AG09309 (cell line): ENCODE results near the gene TMEM134.
"Not testable (repeated sequence)": the region's sequence is repeated elsewhere in the genome, so short reads cannot be mapped to it uniquely, and the experiment has no call there.

Experiments used
- DNase-seq: peaks from one replicate; pipeline ENCODE4 v3.0.0-alpha.2; 2010; ENCODE audit warnings: low read depth
- H3K4me3 ChIP-seq: 2 replicates; pipeline ENCODE4 v1.5.1; 2011; ENCODE audit warnings: mild to moderate bottlenecking, low read depth, low read length, moderate library complexity; ENCODE audit not compliant: control insufficient read depth
- TF ChIP-seq, protein P1 (sequence below): IDR thresholded peaks from 2 replicates; pipeline ENCODE4 v1.5.1; 2011; ENCODE audit warnings: mild to moderate bottlenecking, low read depth, low read length, inconsistent platforms; ENCODE audit not compliant: insufficient read depth, control insufficient read depth; ENCODE audit errors: missing control alignments

The TMEM134 gene

DNA sequence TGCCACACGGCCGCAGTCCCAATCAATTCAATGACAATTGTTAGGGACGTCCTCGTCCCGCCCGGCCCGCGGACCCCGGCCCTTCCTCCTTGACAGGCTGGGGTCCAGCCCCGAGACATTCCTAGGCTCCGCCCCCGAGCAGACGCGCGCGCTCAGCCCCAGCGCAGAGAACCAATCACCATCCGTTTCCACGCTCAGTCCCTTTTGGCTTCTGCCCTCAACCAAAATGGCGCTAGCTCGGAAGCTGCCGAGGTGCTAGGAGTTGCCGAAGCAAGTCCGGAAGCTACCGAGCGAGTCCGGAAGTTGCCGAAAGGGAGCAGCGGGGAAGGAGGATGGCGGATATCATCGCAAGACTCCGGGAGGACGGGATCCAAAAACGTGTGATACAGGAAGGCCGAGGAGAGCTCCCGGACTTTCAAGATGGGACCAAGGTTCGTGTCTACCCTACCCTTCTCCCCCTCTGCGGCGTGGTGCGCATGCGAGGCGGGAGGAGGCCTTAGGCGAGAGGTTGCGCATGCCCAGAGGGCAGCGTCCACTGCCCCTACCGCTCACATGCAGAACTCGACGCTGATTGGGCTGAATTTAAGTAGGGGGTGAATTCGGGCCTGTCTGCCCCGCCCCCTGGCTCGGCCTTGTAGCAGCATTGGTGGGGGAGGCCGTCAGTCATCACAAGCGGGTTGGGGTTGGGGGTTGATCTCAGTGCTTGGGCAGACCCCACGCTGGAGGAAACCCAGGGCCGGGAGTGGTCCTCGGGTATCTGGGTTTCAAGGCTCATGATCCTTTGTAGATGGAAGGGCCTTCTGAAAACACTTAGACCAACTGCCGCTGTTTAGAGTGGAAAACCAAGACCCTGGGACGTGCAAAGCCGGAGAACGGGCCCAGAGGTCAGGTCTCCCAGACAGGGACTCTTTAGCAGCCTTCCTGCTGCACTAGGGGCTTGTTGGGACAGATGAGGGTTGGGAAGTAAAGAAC, 14.1 kb upstream of the TMEM134 start, which contains the start of gene AIP:
Gene AIP (plus strand): TSS at position 200 of the 972 bp plus-strand sequence. CDS start 133 bp downstream, at position 333.
- peak; percentile 87 for DNase-seq
- TF ChIP-seq, protein P1, sequence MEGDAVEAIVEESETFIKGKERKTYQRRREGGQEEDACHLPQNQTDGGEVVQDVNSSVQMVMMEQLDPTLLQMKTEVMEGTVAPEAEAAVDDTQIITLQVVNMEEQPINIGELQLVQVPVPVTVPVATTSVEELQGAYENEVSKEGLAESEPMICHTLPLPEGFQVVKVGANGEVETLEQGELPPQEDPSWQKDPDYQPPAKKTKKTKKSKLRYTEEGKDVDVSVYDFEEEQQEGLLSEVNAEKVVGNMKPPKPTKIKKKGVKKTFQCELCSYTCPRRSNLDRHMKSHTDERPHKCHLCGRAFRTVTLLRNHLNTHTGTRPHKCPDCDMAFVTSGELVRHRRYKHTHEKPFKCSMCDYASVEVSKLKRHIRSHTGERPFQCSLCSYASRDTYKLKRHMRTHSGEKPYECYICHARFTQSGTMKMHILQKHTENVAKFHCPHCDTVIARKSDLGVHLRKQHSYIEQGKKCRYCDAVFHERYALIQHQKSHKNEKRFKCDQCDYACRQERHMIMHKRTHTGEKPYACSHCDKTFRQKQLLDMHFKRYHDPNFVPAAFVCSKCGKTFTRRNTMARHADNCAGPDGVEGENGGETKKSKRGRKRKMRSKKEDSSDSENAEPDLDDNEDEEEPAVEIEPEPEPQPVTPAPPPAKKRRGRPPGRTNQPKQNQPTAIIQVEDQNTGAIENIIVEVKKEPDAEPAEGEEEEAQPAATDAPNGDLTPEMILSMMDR, result peak; percentile 8
- peak within 1 kb of the TSS; percentile 66 for H3K4me3 ChIP-seq

DNA sequence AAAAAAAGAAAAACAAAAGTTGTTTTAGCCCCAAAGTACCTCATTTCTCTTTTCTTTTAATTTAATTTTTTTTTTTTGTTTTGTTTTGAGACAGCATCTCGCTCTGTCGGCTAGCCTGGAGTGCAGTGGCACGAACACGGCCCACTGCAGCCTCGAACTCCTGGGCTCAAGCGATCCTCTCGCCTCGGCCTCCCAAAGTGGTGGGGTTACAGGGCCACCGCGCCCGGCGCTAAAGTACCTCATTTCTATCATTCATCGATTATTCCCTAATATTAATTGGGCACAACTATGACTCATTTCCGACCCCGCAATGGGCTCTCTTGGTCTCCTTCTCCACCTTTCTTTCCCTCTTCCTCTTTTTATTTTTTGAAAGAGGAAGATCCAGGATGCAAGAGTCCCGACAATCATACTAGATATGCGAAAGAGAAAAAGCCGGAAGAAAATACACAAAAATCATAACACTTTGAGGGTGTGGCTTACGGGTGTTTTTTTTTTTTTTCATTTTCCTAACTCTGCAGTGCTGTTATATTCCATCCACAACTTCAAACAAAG, 13.3 kb upstream of the TMEM134 start:
- peak overlapping the region; percentile 66 for H3K4me3 ChIP-seq
- no peak for DNase-seq
- TF ChIP-seq, protein P1, result no peak

DNA sequence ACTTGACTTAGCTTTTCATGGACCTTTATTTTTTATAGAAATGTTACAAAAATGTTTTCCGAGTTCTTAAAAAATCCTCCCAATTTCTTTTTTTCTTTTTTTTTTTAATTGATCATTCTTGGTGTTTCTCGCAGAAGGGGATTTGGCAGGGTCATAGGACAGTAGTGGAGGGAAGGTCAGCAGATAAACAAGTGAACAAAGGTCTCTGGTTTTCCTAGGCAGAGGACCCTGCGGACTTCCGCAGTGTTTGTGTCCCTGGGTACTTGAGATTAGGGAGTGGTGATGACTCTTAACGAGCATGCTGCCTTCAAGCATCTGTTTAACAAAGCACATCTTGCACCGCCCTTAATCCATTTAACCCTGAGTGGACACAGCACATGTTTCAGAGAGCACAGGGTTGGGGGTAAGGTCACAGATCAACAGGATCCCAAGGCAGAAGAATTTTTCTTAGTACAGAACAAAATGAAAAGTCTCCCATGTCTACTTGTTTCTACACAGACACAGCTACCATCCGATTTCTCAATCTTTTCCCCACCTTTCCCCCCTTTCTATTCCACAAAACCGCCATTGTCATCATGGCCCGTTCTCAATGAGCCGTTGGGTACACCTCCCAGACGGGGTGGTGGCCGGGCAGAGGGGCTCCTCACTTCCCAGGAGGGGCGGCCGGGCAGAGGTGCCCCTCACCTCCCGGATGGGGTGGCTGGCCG, 8.4 kb upstream of the TMEM134 start:
- not testable (repeated sequence) for DNase-seq, H3K4me3 ChIP-seq

DNA sequence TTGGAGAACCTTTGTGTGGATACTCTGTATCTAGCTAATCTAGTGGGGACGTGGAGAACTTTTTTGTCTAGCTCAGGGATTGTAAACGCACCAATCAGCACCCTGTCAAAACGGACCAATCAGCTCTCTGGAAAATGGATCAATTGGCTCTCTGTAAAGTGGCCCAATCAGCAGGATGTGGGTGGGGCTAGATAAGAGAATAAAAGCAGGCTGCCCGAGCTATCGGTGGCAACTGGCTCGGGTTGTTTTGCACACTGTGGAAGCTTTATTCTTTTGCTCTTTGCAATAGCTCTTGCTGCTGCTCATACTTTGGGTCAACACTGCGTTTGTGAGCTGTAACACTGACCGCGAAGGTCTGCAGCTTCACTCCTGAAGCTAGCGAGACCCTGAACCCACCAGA, 7.6 kb upstream of the TMEM134 start:
- H3K4me3 ChIP-seq, DNase-seq: not testable (repeated sequence)

DNA sequence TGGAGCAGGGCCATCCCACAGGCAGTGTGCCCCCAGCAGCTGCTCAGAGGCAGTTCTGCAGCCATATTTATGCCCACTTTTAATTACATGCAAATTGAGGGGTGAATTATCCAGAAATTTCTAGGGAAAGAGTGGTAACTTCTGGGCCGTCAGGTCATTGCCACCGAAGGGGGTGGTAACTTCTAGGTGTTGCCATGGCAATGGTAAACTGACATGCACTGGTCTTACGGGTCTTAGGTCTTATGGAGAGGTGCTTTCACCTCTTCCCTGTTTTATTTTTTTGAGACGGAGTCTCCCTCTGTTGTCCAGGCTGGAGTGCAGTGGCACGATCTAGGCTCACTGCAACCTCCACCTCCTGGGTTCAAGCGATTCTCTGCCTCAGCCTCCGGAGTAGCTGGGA, 3.8 kb upstream of the TMEM134 start:
- TF ChIP-seq, protein P1, result no peak
- H3K4me3 ChIP-seq, result no peak overlapping the region
- no peak for DNase-seq

DNA sequence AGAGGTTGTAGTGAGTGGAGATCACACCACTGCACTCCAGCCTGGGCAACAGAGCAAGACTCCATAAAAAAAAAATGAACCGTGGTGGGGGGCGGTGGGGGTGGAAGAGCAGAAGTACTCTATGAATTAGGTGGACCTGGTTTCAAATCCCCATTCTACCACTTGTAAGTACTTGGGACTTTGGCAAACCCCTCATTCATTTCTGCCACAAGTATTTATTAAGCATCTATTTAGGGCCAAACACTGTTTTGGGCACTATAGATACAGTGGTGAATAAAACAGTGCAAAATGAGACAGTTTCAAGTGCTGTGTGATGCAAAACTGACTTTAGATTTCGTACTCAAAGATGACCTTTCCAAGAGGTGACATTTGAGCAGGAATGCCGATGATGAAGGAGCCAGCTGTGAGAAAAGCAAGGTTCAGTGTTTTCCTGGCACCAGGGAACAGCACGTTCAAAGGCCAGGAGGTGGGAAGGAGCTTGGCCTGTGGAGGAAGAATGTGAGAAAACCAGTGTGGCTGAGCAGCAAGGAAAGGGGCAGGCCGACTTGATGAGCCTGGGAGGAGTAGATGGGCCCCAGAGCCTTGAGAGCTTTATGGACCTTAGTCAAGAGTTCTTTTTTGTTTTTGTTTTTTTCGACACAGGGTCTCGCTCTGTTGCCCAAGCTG, 1.4 kb upstream of the TMEM134 start:
- H3K4me3 ChIP-seq, result no peak overlapping the region
- no peak for DNase-seq
- TF ChIP-seq, protein P1, result no peak

DNA sequence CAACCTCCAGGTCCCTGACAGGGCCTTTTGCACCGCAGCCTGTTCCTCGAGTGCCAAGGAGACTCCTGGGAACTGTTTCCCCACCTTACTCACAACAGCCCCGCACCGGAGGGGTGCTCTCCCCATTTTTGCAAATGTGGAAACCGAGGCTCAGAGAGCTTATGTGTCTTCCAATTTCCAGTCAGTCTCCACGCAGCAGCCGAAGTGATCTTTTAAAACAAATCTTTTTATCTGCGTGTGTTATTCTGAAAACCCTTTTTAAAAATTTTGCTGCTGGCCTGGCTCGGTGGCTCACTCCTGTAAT, 409 bp upstream of the TMEM134 start:
- peak overlapping the region; percentile 87 for H3K4me3 ChIP-seq
- TF ChIP-seq, protein P1, result no peak
- DNase-seq, result no peak
